Measurements from ENCODE around the gene SPIB.

Gene SPIB

DNA sequence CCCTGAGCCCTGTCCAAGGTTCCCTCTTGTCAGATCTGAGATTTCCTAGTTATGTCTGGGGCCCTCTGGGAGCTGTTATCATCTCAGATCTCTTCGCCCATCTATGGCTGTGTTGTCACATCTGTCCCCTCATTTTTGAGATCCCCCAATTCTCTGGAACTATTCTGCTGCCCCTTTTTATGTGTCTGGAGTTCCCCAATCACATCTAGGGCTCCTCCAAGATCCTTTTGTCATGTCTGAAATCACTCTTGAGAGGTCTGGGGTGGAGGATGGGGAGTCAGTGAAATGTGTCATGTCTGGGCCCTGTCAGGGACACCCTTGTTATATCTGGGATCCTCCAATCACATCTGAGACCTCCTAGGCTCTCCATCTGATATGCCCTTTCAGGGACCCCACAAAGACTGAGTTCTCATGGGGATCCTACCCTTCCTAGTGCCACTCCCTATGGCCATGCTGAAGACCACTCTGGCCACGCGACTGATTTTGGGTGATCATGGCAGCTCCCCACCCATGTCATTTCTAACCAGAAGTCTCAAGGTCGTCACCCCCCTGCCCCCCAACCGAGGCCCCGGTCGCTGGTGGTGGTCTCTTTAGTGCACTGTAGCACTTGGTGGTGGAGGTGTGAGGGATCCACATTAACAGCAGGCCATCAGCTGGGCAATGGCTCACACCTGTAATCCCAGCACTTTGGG is 10.2 kb downstream of the SPIB start:
- DNase-seq (ENCODE audit: low spot score), result no peak
- TF ChIP-seq CTCF (IDR thresholded peaks at IDR 0.05; ENCODE audit: extremely low read depth, missing control alignments), result no peak

- no peak for TF ChIP-seq CTCF (IDR thresholded peaks at IDR 0.05; ENCODE audit: extremely low read depth, missing control alignments)
- DNase-seq (ENCODE audit: low spot score), result no peak
Measured at GRCh38 chr19:50430888-50431342, 12.2 kb downstream of the SPIB start.

- TF ChIP-seq CTCF (IDR thresholded peaks at IDR 0.05; ENCODE audit: extremely low read depth, missing control alignments), result no peak
- DNase-seq (ENCODE audit: low spot score), result peak; percentile 92
Measured at GRCh38 chr19:50431343-50432220, 12.8 kb downstream of the SPIB start.

- TF ChIP-seq CTCF (IDR thresholded peaks at IDR 0.05; ENCODE audit: extremely low read depth, missing control alignments), result no peak
Measured at GRCh38 chr19:50432221-50433028, 13.7 kb downstream of the SPIB start, which contains the start of gene MYBPC2. Gene MYBPC2, plus strand, starts transcription at chr19:50432892. Its CDS starts 62 bp downstream, at chr19:50432954.

DNA sequence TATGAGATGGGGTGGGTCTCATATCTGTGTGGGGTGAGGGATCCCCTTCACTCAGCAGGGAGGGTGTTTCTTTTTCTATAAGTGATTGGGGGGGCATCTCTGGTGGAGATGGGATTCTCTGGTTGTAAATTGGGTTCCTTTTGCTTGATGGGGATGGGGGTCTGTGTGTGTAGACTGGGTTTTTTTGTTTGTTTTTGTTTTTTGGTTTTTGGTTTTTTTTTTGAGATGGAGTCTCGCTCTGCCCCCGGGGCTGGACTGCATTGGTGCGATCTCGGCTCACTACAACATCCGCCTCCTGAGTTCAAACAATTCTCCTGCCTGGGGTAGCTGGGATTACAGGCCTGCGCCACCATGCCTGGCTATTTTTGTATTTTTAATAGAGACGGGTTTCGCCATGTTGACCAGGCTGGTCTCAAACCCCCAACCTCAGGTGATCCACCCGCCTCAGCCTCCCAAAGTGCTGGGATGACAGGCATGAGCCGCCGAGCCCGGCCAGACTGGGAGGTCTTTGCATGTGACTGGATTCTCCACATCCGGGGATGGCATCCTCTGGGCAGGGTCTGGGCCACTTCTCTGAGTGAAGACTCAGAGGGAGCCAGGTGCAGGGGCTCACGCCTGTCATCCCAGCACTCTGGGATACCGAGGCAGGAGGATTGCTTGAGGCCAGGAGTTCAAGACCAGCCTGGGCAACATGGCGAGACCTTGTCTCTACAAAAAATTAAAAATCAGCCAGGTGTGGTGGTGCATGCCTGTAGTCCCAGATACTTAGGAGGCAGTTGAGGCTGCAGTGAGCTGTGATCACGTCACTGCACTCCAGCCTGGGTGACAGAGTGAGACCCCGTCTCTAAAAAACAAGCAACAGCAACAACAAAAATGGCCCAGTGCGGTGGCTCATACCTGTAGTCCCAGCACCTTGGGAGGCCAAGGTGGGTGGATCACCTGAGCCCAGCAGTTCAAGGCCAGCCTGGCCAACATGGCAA is 14.8 kb downstream of the SPIB start:
- DNase-seq (ENCODE audit: low spot score), result no peak
- TF ChIP-seq CTCF (IDR thresholded peaks at IDR 0.05; ENCODE audit: extremely low read depth, missing control alignments), result no peak

More at GRCh38 chr19:50432221-50433028, 13.7 kb downstream of the SPIB start, which contains the start of gene MYBPC2:
- no peak for DNase-seq (ENCODE audit: low spot score)

- no peak for DNase-seq (ENCODE audit: low spot score)
- no peak for TF ChIP-seq CTCF (IDR thresholded peaks at IDR 0.05; ENCODE audit: extremely low read depth, missing control alignments)
Measured at GRCh38 chr19:50434525-50434924, 15.8 kb downstream of the SPIB start.
